Jurkat, Clone E6-1 (cell line): ENCODE data around the gene SPEM2. TPM values are rescaled to one million over a fixed set of nuclear protein-coding genes. Genes with fewer than 3 reads are reported as not detected.

Experiments used
- DNase-seq: peaks from one replicate; pipeline ENCODE4 v3.0.0-alpha.2; 2011; ENCODE audit warnings: low read depth, low spot score
- H3K4me3 ChIP-seq: 2 replicates; pipeline ENCODE4 v1.5.1; 2011; ENCODE audit warnings: mild to moderate bottlenecking, low read length, control low read depth, moderate library complexity
- polyA plus RNA-seq: library from polyadenylated mRNA; unstranded; fragments of >200 nt; gene quantifications from one replicate; pipeline ENCODE4 v1.2.1, GENCODE V29; 2012; ENCODE audit warnings: missing spikeins; ENCODE audit not compliant: insufficient read length, insufficient read depth

Gene SPEM2
- polyA plus RNA-seq = not detected

GRCh38 chr17:7425316-7425715, at the start of gene SPEM2:
TSS of gene SPEM2 (plus strand) at chr17:7425616. CDS start at chr17:7425689, 73 bp downstream.
- no peak for DNase-seq
- no peak within 1 kb of the TSS for H3K4me3 ChIP-seq

GRCh38 chr17:7379134-7379533, 46.3 kb upstream of the SPEM2 start:
- H3K4me3 ChIP-seq = no peak overlapping the region
- no peak for DNase-seq

- no peak for DNase-seq
- H3K4me3 ChIP-seq = no peak overlapping the region
Measured at GRCh38 chr17:7380321-7380720, 45.1 kb upstream of the SPEM2 start.

GRCh38 chr17:7380855-7381683, 44.3 kb upstream of the SPEM2 start, which contains the start of gene TNK1:
TSS of gene TNK1 (plus strand) at chr17:7381089. CDS start at chr17:7382927, 1,838 bp downstream.
- H3K4me3 ChIP-seq = no peak within 1 kb of the TSS
- DNase-seq = no peak

GRCh38 chr17:7382901-7383300, 42.5 kb upstream of the SPEM2 start:
- no peak for DNase-seq
- H3K4me3 ChIP-seq = no peak overlapping the region

- H3K4me3 ChIP-seq = peak overlapping the region; percentile 60; the same call in 1 of the 2 replicates
- DNase-seq = no peak
Measured at GRCh38 chr17:7383371-7383741, 42.1 kb upstream of the SPEM2 start.

GRCh38 chr17:7383742-7384488, 41.5 kb upstream of the SPEM2 start:
- DNase-seq = peak; percentile 54
- H3K4me3 ChIP-seq = peak overlapping the region; percentile 60

GRCh38 chr17:7384489-7385081, 40.8 kb upstream of the SPEM2 start:
- H3K4me3 ChIP-seq = peak overlapping the region; percentile 60
- DNase-seq = no peak

- no peak for DNase-seq
- H3K4me3 ChIP-seq = no peak overlapping the region
Measured at GRCh38 chr17:7388856-7389255, 36.6 kb upstream of the SPEM2 start.

- DNase-seq = no peak
- no peak overlapping the region for H3K4me3 ChIP-seq
Measured at GRCh38 chr17:7389924-7390910, 35.2 kb upstream of the SPEM2 start.

- H3K4me3 ChIP-seq = no peak overlapping the region
- DNase-seq = no peak
Measured at GRCh38 chr17:7391307-7391706, 34.1 kb upstream of the SPEM2 start.

- no peak overlapping the region for H3K4me3 ChIP-seq
- no peak for DNase-seq
Measured at GRCh38 chr17:7392696-7393612, 32.5 kb upstream of the SPEM2 start.

- no peak for DNase-seq
- H3K4me3 ChIP-seq = peak overlapping the region; percentile 60
Measured at GRCh38 chr17:7393613-7394451, 31.6 kb upstream of the SPEM2 start.

GRCh38 chr17:7394452-7395191, 30.8 kb upstream of the SPEM2 start, which contains the start of gene PLSCR3:
TSS of gene PLSCR3 (minus strand) at chr17:7394525. CDS start at chr17:7394110, 415 bp downstream.
- H3K4me3 ChIP-seq = peak within 1 kb of the TSS; percentile 60
- DNase-seq = peak; percentile 30

GRCh38 chr17:7396147-7396546, 29.3 kb upstream of the SPEM2 start:
- no peak for DNase-seq
- H3K4me3 ChIP-seq = no peak overlapping the region

GRCh38 chr17:7398612-7399011, 26.8 kb upstream of the SPEM2 start:
- no peak for DNase-seq
- no peak overlapping the region for H3K4me3 ChIP-seq
